DMS53 treated with DMSO at 0.1 percent for 48 hours (cell line): Measurements from ENCODE around the gene HTR3E.
"Not testable (repeated sequence)": the region's sequence is repeated elsewhere in the genome, so short reads cannot be mapped to it uniquely, and the experiment has no call there.

Experiments used
- DNase-seq: peaks from one replicate; lab custom pipeline; 2025; ENCODE audit not compliant: unreplicated experiment; lab: John Stamatoyannopoulos, UW

The HTR3E gene, protein sequence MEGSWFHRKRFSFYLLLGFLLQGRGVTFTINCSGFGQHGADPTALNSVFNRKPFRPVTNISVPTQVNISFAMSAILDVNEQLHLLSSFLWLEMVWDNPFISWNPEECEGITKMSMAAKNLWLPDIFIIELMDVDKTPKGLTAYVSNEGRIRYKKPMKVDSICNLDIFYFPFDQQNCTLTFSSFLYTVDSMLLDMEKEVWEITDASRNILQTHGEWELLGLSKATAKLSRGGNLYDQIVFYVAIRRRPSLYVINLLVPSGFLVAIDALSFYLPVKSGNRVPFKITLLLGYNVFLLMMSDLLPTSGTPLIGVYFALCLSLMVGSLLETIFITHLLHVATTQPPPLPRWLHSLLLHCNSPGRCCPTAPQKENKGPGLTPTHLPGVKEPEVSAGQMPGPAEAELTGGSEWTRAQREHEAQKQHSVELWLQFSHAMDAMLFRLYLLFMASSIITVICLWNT

DNA sequence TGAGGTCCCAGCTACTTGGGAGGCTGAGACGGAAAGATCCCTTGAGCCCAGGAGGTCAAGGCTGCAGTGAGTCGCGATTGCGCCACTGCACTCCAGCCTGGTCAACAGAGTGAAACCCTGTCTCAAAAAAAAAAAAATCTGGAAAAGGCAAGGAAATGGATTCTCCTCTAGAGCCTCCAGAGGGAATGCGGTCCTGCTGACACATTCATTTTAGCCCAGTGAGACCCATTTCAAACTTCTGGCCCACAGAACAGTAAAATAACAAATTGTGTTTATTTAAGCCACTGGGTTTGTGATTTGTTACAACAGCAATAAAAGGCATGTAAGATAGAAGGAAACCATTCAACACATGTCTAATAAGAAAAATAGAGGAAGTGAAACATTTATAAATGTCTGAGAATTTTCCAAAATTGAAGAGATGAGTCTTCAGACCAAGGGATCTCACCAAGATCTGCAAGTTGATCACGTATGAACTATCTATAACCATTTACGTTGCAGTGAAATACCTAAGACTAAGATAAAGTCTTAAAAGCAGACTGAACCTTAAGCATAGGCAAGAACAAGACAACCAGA lies at the start of gene HTR3E:
HTR3E (plus strand) TSS at position 254 of the 573 bp plus-strand sequence. CDS start 466 bp downstream, outside the sequence.
- DNase-seq: no peak

DNA sequence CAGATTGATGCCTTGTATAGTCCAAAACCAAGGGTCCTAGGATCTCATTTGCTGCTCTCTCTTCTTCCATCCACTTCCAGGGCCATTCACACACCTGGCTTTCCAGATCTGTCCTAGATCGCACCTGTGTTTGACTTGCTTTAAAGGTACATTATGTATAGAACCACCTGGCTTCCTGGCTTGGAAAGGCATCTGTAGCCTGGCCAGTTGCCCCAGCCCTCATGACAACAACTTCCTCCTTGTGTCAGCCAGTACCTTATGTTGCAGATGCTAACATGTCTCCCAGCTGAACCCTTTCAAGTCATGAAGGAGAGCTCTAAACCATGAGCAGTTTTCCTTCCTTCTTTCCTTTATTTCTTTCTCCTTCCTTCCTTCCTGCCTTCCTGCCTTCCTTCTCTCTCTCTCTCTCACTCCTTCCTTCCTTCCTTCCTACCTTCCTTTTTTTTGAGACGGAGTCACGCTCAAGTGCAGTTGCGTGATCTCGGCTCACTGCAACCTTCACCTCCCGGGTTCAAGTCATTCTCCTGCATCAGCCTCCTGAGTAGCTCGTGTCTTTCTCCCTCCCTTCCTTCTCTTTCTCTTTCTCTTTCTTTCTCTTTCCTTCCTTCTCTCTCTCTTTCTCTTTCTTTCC lies 46.5 kb upstream of the HTR3E start:
- DNase-seq: peak; percentile 71

DNA sequence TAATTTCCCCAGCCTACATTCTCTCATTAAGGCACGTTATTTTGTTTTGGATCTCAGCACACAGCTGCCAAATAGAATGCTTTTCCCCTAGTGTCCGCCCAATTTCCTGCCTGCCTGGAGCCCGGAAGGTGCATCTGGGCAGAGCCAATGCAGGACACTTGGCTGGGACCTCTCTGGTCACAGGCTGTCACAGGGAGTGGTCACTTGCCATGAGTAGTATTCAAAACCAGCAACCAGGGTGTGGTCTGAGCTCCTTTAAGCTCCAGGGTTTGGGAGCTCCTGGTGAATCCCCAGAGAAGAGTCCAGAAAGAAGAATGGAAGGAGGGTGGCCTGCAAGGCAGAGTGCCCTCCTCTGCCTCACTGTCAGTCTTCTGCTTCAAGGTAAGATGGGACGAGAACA lies 44.1 kb upstream of the HTR3E start, which contains the start of gene HTR3C:
HTR3C (plus strand) TSS at position 281 of the 400 bp plus-strand sequence; CDS start at position 315, 34 bp downstream.
- DNase-seq: no peak

DNA sequence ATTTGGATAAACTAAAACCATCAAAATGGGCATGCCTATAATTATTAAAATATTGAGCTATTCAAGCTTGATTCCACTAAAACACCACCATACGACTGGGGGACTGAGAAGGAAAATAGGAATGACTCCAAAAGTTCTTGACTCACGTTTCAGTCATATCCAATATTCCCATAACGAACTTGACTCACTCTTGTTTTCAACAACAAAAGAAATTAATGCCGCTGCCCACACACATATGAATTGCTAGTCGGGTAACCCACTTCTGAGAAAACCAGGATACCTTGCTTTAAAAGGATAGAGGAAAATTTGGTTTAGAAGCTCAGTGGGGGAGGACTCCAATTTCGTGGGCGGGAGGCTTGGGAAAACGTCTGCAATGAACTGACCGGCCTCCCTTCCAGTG lies 38.8 kb upstream of the HTR3E start:
- DNase-seq: no peak

DNA sequence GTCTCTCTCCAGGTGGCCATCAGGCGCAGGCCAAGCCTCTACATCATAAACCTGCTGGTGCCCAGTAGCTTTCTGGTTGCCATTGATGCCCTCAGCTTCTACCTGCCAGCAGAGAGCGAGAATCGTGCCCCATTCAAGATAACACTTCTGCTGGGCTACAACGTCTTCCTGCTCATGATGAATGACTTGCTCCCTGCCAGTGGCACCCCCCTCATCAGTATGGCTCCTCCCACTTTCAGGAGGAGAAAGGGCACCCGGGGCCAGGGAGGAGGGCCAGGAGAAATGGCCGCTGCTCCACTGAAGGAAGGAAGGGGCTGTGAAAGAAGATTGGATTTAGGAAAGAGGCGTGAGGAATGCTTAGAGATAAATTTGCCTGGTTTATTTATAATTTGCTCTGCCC lies 37.4 kb upstream of the HTR3E start:
- DNase-seq: no peak

DNA sequence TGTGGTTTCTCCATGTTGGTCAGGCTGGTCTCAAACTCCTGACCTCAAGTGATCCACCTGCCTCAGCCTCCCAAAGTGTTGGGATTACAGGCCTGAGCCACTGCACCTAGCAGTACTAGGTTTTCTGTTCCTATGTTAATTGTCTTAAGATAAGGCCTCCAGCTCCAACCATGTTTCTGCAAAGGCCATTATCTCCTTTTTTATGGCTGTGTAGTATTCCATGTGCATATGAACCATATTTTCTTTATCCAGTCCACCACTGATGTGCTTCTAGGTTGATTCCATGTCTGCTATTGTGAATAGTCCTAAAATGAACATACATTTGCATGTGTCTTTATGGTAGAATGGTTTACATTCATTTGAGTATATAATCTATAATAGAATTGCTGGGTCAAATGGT lies 34.2 kb upstream of the HTR3E start:
- no peak for DNase-seq

DNA sequence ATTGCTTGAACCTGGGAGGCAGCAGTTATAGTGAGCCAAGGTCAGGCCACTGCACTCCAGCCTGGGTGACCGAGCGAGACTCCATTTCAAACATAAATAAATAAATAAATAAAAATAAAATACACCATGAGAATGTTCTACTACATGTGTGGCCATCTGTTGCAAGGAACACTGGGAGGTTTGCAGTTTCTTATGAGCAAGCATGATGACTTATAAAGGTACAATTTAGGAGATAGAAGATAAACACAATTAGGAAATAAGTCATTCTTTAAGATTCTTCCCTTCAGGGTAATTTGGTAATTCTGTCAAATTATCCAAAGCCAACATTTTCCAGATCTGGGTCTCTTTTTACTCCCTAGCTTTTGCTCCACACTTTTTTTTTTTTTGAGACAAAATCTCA lies 30.7 kb upstream of the HTR3E start:
- DNase-seq: no peak

DNA sequence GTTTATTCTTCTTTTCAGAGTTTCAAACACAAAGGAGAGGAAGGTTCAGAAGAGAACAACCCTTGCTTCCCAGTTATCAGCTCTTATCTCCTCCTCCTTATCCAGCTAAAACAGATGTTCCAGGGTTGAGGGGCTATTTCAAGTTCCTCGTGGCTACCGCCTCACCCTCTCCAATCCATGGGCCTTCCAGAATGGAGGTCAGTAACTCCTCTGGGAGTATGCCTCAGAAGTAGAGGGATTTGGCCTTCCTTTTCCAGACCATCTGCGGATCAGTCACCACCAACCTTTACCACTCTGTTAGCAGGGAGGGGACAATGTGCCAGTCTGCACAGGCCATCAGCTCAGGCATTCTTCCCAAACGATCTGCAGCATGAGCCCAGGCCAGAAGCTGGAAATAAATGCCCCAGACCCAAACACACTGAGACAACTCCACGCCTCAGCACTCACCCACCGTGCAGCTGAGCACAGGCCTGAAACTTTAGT lies 29.2 kb upstream of the HTR3E start:
- DNase-seq: no peak

DNA sequence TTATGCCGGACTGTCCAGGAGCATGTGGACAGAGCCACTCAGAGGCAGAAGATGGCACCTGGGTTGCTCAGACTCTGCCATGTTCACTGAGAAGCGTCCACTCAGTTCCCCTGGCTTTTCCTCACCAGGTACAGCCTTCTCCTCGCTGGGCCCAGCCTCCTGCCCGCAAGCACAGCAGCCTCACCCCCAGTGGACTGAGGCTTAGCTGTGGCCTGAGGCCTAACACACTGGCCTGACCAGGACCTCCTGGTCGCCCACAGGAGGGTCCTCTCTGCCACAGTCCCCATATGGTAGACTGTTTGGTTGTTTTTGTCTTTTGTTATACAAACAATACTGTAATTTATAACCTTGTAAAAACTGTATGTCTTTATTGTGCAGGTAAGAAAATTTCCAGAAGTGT lies 28.5 kb upstream of the HTR3E start:
- DNase-seq: no peak

DNA sequence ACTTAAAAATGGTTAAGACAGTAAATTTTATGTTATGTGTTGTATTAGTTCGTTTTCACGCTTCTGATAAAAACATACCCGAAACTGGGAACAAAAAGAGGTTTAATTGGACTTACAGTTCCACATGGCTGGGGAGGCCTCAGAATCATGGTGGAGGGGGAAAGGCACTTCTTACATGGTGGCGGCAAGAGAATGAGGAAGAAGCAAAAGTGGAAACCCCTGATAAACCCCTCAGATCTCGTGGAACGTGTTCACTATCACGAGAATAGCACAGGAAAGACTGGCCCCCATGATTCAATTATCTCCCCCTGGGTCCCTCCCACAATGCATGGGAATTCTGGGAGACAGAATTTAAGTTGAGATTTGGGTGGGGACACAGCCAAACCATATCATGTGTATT lies 25.7 kb upstream of the HTR3E start:
- DNase-seq: not testable (repeated sequence)

DNA sequence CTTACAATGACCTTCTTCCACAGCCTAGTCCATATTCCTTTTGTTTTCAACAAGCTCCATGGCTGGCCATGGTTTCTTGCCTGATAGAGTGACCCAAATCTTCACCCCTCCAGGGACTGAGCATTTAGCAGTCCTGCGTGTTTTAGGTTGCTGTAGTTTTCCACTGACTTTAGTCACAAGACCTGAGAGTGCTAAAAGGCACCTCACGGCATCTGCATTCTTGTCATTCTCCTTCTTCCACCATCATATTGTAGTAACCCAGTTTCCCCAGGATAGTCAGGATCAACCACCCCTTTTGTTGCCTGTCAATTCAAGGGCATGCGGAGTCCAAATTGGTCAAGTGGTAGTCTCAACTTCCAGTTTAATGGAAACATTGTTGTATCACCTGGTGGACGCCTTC lies 23.2 kb upstream of the HTR3E start:
- DNase-seq: no peak

DNA sequence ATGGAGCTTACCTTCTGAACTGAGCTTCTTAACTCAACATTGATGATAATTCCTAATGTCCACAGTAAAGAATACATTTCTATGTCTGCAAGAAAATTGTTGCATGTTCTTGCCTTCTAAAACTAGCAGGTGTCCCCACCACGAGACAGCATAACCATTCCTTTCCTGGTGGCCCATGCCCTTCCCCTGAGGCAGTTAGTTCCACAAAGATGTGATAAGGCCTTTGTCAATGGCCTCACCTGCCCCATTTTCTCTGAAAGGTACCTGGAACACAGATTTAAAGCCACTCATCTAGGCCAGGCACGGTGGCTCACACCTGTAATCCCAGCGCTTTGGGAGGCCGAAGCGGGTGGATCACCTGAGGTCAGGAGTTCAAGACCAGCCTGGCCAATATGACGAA lies 21.0 kb upstream of the HTR3E start:
- no peak for DNase-seq

DNA sequence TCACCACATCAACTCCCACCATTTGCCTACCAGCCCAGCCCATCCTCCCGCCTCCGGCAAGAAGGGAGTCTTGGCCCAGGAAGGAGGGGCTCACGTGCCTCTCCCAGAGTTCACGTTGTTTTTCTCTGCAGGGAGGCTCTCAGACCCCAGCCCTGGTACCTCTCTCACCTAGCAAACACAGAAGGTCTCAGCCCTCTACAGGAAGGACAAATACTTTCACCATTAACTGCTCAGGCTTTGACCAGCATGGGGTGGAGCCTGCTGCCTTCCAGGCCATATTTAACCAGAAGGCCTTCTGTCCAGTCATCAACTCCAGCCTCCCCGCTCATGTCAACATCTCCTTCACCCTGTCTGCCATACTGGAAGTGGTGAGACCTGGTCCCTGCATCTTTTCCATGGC lies 19.0 kb upstream of the HTR3E start:
- DNase-seq: no peak

DNA sequence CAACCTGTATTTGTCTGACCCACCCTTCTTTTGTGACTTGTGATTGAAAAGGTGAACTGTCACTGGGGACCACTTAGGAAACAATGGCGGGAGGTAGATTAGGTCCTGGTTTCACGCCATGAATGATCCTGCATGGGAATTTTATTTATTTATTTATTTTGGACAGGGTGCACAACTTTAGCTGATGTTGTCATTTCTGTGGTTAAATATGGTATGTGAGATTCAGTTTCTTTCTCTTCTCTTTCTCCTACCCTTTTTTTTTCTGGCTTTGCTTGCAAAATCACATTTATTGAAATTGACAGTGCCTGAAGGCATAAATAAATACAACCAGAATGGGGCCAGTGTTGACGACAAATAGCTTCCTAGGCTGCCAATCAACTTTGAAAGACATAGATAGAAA lies 18.0 kb upstream of the HTR3E start:
- DNase-seq: no peak

DNA sequence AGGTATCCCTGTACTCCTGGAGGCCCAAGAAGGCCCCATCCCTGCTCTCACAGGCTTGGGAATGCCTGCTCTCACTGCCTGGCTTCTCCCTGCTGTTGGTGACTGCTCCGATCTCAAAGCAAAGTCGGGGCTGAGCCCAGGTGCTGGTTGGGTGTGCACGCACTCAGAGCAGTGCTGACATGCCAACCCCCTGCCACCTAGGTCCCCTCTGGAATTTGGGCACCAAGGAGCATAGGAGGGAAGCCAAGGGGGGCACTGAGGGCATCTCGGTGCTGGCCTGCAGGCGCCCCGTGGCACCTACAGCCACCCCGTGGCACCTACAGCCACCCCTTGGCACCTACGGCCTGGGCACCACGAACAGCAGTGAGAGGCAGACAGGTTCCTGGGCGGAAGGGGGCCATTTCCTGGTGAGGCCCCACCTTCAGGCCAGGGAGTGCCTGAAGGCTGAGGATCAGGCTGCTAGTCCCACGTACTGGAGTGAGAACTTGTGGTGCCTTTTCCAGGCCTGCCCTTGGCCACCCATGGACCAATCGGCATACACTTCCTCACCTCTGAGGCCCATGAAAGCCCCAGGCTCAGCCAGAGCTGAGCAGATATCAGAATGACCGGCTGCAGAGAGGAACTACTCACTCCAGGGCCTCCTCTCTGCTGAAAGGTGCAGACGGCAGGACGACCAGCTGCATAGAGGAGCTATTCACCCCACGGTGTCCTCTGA lies 15.6 kb upstream of the HTR3E start:
- no peak for DNase-seq

DNA sequence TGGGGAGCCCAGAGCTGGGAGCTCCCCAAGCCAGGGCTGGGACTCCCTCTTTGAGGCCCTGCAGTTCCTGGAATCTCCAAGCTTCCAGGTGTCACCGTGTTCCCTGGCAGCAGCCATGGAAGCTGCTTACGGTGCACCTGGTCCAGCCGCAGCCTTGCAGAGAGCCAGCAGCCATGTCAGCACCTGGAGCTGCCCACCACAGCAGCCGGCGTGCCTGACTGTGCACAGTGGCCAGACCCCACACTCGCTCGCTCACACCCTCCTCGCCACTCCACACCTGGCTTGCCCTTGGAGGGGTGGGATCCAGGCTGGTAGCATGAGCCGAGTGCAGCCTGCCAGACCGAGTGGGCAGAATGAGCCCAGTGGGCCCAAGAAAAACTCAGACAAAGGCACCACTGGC lies 14.8 kb upstream of the HTR3E start:
- DNase-seq: no peak

DNA sequence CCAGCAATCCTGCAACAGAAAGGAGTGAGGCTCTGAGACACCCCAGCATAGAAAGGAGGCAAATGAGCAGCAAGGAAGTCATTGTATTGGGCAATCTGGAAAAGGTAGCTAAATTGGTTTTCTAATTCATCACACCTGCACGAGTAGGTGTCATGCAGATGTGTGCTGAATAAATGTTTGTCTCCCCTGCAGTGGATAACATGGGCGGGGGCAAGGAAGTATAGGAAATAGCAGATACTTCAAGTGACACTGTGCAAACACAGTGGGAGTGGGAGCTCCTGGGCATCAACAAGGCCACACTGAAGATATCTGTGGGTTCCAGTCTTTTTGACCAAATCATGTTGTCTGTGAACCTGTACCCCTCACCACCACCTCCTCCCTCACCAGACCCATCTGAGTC lies 14.4 kb upstream of the HTR3E start:
- no peak for DNase-seq

DNA sequence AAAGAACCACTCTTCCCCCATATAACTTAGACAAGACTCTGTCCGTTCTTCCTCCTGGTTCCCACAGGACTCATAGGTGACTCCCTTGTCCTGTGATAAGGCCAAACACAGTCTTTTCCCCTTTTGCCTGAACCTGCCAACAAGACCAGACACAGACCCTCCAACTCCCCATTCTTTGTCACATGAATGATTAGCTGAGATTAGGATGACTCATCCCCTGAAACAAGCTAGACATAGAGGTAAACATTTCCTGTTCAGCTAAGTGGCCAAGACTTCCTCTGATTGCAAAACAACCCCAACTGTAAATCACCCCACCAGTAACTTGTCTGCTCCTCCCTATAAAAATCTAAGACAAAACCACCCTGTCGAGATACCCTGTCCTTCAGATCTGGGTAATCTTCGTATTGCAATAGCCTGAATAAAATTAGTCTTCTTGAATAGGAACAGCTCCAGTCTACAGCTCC lies 11.4 kb upstream of the HTR3E start:
- no peak for DNase-seq

DNA sequence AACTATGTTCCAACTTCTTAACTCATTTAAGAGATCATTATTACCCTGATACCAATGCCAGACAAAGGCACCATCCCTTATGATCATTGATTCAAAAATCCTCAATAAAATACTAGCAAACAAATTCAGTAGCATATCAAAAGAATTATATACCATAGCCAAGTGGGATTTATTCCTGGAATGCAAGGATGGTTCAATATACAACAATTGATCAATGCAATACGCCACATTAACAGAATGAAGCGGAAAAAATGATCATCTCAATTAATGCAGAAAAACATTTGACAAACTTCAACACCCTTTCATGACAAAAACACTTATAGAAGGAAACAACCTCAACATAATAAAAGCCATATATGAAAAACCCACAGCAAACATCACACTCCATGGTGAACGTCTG lies 4.7 kb upstream of the HTR3E start:
- no peak for DNase-seq

DNA sequence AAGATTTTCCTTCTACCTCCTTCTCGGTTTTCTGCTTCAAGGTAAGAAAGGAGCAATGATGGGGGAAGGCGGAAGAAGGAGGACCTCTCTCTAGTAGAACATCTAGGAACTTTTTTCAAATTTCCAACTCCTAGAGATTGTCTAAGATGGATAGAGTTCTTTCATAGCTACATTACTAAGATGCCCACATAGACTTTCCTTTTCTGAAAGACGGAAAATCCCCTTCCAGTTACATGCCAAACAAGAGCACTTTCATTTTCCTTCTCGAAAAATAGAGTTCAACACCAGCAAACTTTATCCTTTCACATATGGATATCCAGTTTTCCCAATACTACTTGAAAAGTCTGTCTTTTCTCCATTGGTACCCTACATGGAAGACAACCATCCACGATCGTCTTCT lies 692 bp downstream of the HTR3E start:
- no peak for DNase-seq
